ENCODE data around the gene F2RL2.

Gene F2RL2

DNA sequence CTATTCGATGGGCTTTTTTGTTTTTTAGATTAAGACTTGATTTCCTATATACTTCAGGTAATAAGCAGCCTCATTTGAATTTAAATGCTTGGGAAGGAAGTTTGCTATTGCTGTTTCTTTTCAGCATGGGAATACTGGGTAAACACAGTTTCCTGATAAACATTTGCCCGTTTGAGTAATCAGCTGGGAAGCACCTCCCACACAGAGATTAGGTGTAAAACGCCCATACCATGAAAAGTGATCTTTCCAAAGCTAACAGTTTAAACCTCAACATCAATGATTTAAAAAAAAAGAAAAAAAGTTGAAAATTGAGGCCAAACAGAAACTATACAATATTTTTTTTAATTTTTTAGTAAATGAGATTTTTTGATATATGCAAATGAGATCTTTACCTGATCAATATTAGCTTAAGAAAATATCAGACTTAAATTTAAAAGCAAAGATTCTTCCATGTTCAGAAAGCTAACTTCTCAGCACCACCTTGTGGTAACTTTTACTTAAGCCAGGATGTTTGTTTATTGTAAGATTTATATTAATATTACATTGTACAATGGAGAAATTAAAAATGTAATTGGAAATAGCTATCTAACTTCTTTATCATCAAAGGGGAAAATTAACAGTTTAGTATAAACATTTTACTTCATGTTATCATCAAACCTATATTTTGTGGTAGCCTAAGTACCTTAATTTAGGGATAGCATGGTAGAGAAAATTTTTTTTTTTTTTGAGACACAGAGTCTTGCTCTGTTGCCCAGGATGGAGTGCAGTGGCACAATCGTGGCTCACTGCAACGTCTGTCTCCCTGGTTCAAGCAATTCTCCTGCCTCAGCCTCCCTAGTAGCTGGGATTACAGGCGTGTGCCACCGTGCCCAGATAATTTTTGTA is 39.8 kb downstream of the F2RL2 start:
- DNase-seq (ENCODE audit: low read depth in 2 of 2) = no peak

DNA sequence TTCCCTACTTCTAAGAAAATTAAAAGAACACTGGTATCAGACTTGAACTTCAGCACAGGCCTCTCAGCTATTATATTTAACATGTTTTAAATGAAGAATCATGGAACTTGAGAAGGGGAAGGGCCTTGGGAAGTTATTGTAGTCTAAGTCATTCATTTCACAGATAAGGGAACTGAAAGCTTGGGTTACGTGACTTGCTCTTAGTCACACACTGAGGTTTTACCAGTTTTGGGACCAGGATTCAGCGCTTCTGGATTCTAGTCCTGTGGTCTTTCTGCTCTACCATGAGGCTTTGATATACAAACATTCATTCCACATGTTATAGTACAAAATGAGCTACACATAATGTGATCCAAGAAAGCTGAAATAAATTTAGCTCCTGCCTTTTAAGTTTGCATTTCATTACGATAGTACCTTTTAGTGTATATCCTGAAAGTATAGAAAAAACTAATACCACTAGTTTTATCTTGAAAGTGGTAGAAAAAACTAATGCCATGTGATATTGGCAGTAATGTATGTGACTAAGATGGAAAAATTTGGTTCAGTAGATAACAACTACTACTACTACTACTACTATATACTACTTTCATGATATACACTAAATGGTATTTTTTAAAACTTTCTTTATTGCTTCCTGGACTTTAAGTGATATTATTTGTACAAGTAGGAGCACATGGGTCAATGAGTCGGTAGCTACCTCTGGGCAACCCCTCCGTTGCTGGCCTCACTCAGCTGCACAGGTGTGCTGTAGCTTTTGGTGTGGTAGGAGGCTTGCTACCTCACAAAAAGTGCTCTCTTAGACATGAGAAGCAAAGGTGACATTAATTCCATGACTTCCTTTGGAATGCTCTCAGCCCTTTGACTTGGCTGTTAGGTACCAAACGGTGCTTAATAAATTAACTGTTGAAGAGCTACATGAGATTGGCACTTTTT is 40.7 kb downstream of the F2RL2 start:
- DNase-seq (ENCODE audit: low read depth in 2 of 2) = peak in 1 of 2 experiments; percentile 15

DNA sequence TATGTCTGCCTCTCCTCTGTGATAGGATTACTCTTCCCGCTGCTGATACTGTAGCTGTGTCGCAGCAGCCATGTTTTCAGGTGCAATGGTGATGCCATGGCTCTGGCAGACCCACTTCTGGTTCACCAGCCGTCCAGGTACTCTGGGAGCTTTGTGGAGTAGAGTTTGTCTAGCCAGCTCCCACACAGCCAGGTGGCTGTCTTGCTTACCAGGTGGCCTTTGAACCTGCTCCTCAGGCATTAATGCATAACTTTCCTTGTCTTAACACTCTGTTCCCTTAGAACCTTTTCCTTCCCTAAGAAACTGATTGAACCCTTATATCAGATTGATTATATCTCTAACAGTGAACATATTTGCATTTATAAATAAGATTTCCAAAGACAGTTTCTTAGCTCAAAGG is 42.2 kb downstream of the F2RL2 start:
- DNase-seq (ENCODE audit: low read depth in 2 of 2) = no peak

DNA sequence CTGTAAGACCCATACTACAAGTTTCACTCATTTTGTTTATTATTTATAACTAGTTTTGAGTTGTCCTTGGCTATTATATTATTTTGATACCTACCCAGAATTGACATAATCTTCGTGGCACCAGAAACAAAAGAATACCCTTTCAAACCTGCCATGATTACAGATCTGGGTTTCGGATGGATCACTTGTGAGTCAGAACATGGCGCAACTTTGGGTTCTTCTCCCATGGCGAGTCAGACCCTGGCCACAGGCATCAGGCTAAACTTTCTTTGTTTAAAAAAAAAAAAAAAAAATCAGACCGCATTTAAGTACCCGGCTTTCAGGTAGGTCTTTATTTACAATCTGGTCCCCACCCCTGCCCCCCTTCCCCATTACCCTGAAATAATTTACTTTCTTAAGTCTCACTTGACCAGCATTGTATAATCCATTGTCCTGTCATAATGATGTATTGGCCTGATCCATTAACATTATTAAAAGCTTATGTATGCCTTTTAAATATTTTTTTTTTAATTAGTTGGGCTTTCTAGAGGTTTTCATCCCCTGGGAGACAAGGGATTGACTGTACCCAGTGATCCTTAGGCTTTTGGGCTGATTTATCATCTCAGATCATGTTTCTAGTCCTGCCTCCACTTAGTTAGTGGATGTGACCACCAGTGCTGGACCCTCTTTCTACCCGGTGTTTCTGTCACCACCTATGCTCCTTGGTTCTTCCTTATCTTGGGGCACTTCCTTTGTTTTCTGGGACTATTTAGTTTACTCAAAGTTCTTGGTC is 43.9 kb downstream of the F2RL2 start:
- no peak for DNase-seq (ENCODE audit: low read depth in 2 of 2)

DNA sequence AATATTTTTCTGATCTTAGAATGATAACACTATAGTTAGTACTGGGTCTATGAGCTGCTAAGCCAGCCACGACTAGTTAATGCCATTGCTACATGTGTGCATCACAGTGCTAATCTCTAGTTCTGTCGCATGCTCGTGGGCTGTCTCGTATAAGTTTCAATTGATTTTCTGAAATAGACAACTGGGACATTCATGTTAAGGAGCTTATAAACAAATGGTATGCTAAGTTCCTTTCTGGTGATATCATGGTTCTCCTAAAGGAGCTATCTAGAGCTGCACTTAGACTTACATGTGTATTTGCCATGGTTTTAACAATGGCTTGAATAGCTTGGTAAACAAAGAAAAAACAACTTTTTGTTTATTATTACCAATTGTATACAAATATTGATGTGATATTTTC is 46.2 kb downstream of the F2RL2 start:
- DNase-seq (ENCODE audit: low read depth in 2 of 2) = no peak

DNA sequence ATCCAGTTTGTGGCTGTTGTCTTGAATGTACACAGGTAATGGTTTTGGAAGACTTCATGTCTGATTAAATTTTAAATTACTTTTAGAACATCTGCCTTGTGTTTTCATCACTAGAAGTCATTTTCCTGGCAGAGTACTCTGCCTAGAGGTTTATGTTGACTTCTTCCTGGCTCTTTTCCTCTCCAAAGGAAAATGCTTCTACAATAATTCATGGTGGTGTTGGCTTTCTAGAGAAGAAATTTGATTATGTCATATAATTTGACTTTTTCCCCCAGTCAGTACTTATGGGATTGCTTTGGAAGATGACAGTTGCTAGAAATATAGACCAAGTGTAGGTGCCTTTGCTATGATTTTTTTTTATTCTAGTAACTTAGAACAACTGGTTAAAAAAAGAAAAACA is 46.8 kb downstream of the F2RL2 start:
- no peak for DNase-seq (ENCODE audit: low read depth in 2 of 2)

DNA sequence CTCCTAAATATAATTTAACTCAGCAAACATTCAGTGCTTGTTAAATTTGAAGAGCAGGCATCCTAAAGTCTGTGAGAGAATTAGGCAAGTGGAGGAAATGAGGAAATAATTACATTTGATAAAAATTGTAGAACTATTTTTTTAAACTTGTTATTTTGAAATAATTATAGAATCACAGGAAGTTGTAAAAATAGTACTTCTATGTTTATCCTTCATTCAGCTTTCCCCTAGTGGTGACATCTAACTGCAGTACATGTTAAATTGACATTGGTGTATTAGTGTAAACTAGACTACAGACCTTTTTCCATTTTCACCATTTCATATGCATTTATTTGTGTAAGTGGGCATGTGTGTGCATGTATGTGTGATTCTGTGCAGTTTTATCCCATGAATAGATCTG is 51.6 kb downstream of the F2RL2 start:
- no peak for DNase-seq (ENCODE audit: low read depth in 2 of 2)

DNA sequence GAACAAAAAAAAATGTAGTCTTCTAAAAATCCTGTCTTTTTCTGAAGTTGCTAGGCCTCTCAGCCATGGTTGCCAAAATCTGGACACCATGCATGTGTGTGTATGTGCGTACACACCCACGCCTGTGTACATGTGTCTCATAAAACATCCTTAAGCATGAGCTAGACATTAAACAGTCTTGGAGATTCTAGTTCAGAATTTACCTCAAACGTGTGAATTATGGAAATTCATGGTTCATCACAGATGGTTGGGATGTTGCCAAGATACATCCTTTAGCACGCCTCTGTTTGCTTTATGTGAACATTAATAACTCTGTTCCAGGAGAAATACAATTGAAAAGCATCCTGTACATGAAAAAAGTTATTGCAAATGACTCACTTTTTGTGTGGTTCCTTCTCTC is 53.0 kb downstream of the F2RL2 start:
- no peak for DNase-seq (ENCODE audit: low read depth in 2 of 2)
